ENCODE data around the gene LONP2. TPM values are rescaled to one million over a fixed set of nuclear protein-coding genes. Genes with fewer than 3 reads are reported as not detected.

Gene LONP2
- total and polyA plus RNA-seq, 9 of the 15 experiments (the other 6 are each of a cell fraction or from before 2014, with no cell fraction given) = 8.1 to 41.2 (median 25.6) TPM

DNA sequence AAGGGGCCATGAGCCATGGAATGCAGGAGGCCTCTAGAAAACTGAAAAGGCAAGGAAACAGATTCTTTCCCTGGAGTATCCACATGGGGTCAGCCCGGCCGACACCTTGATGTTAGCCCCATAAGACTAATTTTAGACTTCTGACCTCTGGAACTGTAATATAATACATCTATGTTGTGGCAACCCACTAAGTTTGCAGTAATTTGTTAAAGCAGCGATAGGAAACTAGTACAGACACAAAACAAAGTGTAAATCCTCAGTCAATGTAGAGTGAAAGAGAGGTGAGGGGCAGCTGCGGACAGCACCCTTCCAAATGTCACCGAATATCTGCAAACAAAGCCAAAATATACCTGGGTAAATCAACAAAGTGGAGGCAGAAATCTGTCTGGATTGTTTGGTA is 148.3 kb downstream of the LONP2 start:
- Histone ChIP-seq H3K9ac (ENCODE audit: insufficient read depth in 1 of 2, low read depth in 2 of 2, low read length in 2 of 2) (no peak overlapping the region), H3K79me2 (ENCODE audit: control insufficient read depth, insufficient read depth, low read length) (no peaks in the 10 kb centered on the region), H3K36me3 (ENCODE audit: control insufficient read depth, insufficient read depth, low read length) (no peaks in the 10 kb centered on the region), H3K27ac (ENCODE audit: extremely low read depth, low read depth, low read length) (no peak overlapping the region), H3K9me3 (replicated peaks; ENCODE audit: control insufficient read depth, insufficient read depth, low read depth, low read length) (no peaks in the 10 kb centered on the region), H3K4me2 (ENCODE audit: insufficient read depth, low read length) (no peak overlapping the region), H3K4me1 (replicated peaks in 1 of 2; ENCODE audit: control insufficient read depth in 2 of 2, insufficient read depth in 2 of 2, low read length in 2 of 2) (peaks cover 0 to 10% of the 10 kb centered on the region in 2 experiments; a peak in 3 of 5 replicates), H3K4me3 (no peak overlapping the region), H3K9me1 (ENCODE audit: control insufficient read depth, insufficient read depth, low read length) (no peaks in the 10 kb centered on the region), H2AFZ (ENCODE audit: low read depth, low read length) (no peak overlapping the region), H3K27me3 (ENCODE audit: control insufficient read depth in 2 of 2, insufficient read depth in 2 of 2, low read length in 2 of 2) (no peaks in the 10 kb centered on the region), H4K20me1 (replicated peaks; ENCODE audit: control insufficient read depth, insufficient read depth, low read length) (no peaks in the 10 kb centered on the region)
- ATAC-seq (no peak), FAIRE-seq (no peak), DNase-seq (ENCODE audit: extremely low read depth in 1 of 4, low spot score in 3 of 4) (no peak)
- WGBS (ENCODE audit: insufficient coverage, low coverage, missing lambda C conversion rate) = 57% methylated on average over 5 of the region's 5 CpGs
- ChIA-PET POLR2A (no interaction called here), CTCF (ENCODE audit: low intra/inter-chr PET ratio) (no interaction called here)
- in situ Hi-C loops (cut with MboI) = no loop called here
- intact Hi-C loops (cut with micrococcal nuclease) = no loop called here
- no peak for TF ChIP-seq ZC3H4 (CRISPR knock-in tag; IDR thresholded peaks at IDR 0.05; ENCODE audit: borderline replicate concordance)
- TF ChIP-seq TSC22D4 (tag; IDR thresholded peaks at IDR 0.05) = no peak
- no peak for TF ChIP-seq NFIX (CRISPR knock-in tag; IDR thresholded peaks at IDR 0.05; ENCODE audit: low read depth)
- no peak for TF ChIP-seq KHSRP (IDR thresholded peaks at IDR 0.05)
- TF ChIP-seq, protein P1, sequence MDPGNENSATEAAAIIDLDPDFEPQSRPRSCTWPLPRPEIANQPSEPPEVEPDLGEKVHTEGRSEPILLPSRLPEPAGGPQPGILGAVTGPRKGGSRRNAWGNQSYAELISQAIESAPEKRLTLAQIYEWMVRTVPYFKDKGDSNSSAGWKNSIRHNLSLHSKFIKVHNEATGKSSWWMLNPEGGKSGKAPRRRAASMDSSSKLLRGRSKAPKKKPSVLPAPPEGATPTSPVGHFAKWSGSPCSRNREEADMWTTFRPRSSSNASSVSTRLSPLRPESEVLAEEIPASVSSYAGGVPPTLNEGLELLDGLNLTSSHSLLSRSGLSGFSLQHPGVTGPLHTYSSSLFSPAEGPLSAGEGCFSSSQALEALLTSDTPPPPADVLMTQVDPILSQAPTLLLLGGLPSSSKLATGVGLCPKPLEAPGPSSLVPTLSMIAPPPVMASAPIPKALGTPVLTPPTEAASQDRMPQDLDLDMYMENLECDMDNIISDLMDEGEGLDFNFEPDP (CRISPR knock-in tag; IDR thresholded peaks at IDR 0.05) = no peak
- TF ChIP-seq, protein P2, sequence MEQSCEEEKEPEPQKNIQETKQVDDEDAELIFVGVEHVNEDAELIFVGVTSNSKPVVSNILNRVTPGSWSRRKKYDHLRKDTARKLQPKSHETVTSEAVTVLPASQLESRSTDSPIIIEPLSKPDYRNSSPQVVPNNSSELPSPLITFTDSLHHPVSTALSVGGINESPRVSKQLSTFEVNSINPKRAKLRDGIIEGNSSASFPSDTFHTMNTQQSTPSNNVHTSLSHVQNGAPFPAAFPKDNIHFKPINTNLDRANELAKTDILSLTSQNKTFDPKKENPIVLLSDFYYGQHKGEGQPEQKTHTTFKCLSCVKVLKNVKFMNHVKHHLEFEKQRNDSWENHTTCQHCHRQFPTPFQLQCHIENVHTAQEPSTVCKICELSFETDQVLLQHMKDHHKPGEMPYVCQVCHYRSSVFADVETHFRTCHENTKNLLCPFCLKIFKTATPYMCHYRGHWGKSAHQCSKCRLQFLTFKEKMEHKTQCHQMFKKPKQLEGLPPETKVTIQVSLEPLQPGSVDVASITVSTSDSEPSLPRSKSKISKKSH (CRISPR knock-in tag; IDR thresholded peaks at IDR 0.05) = no peak
- BruUV-seq (replicated peaks) = no TSS peak
